Measurements from ENCODE around the gene MCM7. TPM values are rescaled to one million over a fixed set of nuclear protein-coding genes. Genes with fewer than 3 reads are reported as not detected.

The MCM7 gene
- total RNA-seq, 4 donors from 2014 or later: 16.6 to 51.3 (median 26.5) TPM

GRCh38 chr7:100049441-100050291 lies 51.5 kb downstream of the MCM7 start, which contains the start of gene ZSCAN21:
ZSCAN21 (plus strand) TSS chr7:100049774; CDS start chr7:100057007, 7,233 bp downstream.
- no peaks in the 10 kb centered on the region for H3K36me3 ChIP-seq
- 0 to 1% methylated on average over 16 to 39 of the region's 47 CpGs for WGBS, 2 donors
- H3K27me3 ChIP-seq: no peaks in the 10 kb centered on the region
- intact Hi-C loops (cut with DNase I): loop anchor here (5.0 kb wide), 1 partner anchor 48 kb away; no protein-coding TSS in a partner anchor
- no peaks in the 10 kb centered on the region for H3K9me3 ChIP-seq
- peak in 1 of 2 donors; percentile 67 for TF ChIP-seq POLR2A (IDR thresholded peaks at IDR 0.05)
- TF ChIP-seq CTCF (IDR thresholded peaks at IDR 0.05): peak in 2 of 6 experiments; percentile 14 to 25
- peaks cover 4 to 12% of the 10 kb centered on the region in 2 donors for H3K4me1 ChIP-seq
- DNase-seq: peak; percentile 79 to 80
- H3K27ac ChIP-seq: peak within 1 kb of the TSS; percentile 89 to 96 (median 96)
- H3K4me3 ChIP-seq (replicated peaks in 1 of 3): peak within 1 kb of the TSS; percentile 50 to 56 (median 52)

GRCh38 chr7:100048680-100049079 lies 52.5 kb downstream of the MCM7 start:
- Histone ChIP-seq H3K27me3 (no peaks in the 10 kb centered on the region), H3K27ac (no peak overlapping the region), H3K9me3 (no peaks in the 10 kb centered on the region), H3K4me1 (peaks cover 4 to 12% of the 10 kb centered on the region in 2 donors), H3K36me3 (no peaks in the 10 kb centered on the region), H3K4me3 (replicated peaks in 1 of 3) (no peak overlapping the region)
- intact Hi-C loops (cut with DNase I): loop anchor here (5.0 kb wide), 1 partner anchor 49 kb away; no protein-coding TSS in a partner anchor
- DNase-seq: no peak
- no peak for TF ChIP-seq CTCF (IDR thresholded peaks at IDR 0.05)
- no peak for TF ChIP-seq POLR2A (IDR thresholded peaks at IDR 0.05)
- WGBS, 2 donors: 90 to 93% methylated on average over 4 of the region's 4 CpGs

GRCh38 chr7:100044718-100045117 lies 56.5 kb downstream of the MCM7 start:
- TF ChIP-seq POLR2A (IDR thresholded peaks at IDR 0.05) (no peak), CTCF (IDR thresholded peaks at IDR 0.05) (no peak)
- H3K4me3 ChIP-seq (replicated peaks in 1 of 3): no peak overlapping the region
- WGBS, 2 donors: 60 to 81% methylated on average over 6 of the region's 6 CpGs
- H3K27me3 ChIP-seq: no peaks in the 10 kb centered on the region
- H3K36me3 ChIP-seq: no peaks in the 10 kb centered on the region
- intact Hi-C loops (cut with DNase I): loop anchor here (5.0 kb wide), 1 partner anchor 53 kb away; no protein-coding TSS in a partner anchor
- peaks cover 4 to 5% of the 10 kb centered on the region in 2 donors for H3K4me1 ChIP-seq
- no peak for DNase-seq
- no peak overlapping the region for H3K27ac ChIP-seq
- H3K9me3 ChIP-seq: no peaks in the 10 kb centered on the region

MicroRNA genes within 50 kb of the gene (microRNA counts, 767-probe panel; counts per million panel counts)
- microRNA hsa-miR-106b-5p: 3,434 to 5,993 counts per million in 2 donors
- 3,454 to 6,365 counts per million in 2 donors for microRNA hsa-miR-25-3p
- microRNA hsa-miR-93-5p: 3,337 to 6,129 counts per million in 2 donors

Small RNAs within 50 kb of the gene (microRNA-seq; reads per million reads assigned to microRNA genes)
- gene MIR106B (960 reads per million, percentile 80 among the genes with 10 or more reads in this experiment), gene MIR25 (272 reads per million, percentile 64 among the genes with 10 or more reads in this experiment), gene MIR93 (1,668 reads per million, percentile 86 among the genes with 10 or more reads in this experiment)

Small RNAs within 50 kb of the gene (small RNA-seq; reads per million reads assigned to genes)
- gene MIR106B: 6.5 reads per million, percentile 89 among the genes with 10 or more reads in this experiment
- gene MIR25: 163 reads per million, percentile 97 among the genes with 10 or more reads in this experiment
- gene MIR93: 14.5 reads per million, percentile 93 among the genes with 10 or more reads in this experiment

Other genes starting within 250 kb of the MCM7 start
- 1 to 10 TPM in 1 of 4 donors, under 1 TPM in 1, not detected in 2; 0.45 to 1.2 TPM for gene OR2AE1, start 224.4 kb downstream of the MCM7 start, total RNA-seq
- gene TRIM4, start 181.9 kb downstream of the MCM7 start, total RNA-seq: 10 to 100 TPM; 39.7 to 78.1 (median 59.3) TPM
- not detected for gene GJC3, start 171.8 kb downstream of the MCM7 start, total RNA-seq
- 1 to 10 TPM in 3 of 4 donors, not detected in 1; 1.6 to 3.5 (median 3.1) TPM for gene AZGP1, start 125.4 kb downstream of the MCM7 start, total RNA-seq
- 10 to 100 TPM; 34.0 to 41.4 (median 35.3) TPM for gene ZKSCAN1, start 85.8 kb downstream of the MCM7 start, total RNA-seq
- 10 to 100 TPM; 14.0 to 23.8 (median 19.2) TPM for gene ZSCAN21, start 51.6 kb downstream of the MCM7 start, total RNA-seq
- gene ZNF3, start 19.7 kb downstream of the MCM7 start, total RNA-seq: 10 to 100 TPM; 31.4 to 42.3 (median 36.1) TPM
- 10 to 100 TPM; 32.5 to 71.5 (median 39.9) TPM for gene COPS6, start 12.4 kb downstream of the MCM7 start, total RNA-seq
- gene AP4M1, start 246 bp upstream of the MCM7 start, total RNA-seq: 10 to 100 TPM in 3 of 4 donors, 1 to 10 TPM in 1; 9.1 to 26.6 (median 19.4) TPM
- gene TAF6, start 18.0 kb upstream of the MCM7 start, total RNA-seq: 100 to 1,000 TPM in 1 of 4 donors, 10 to 100 TPM in 3; 50.3 to 104 (median 85.2) TPM
- 10 to 100 TPM in 3 of 4 donors, 1 to 10 TPM in 1; 4.1 to 14.5 (median 13.1) TPM for gene CNPY4, start 18.2 kb upstream of the MCM7 start, total RNA-seq
- gene MBLAC1, start 25.6 kb upstream of the MCM7 start, total RNA-seq: 10 to 100 TPM in 1 of 4 donors, 1 to 10 TPM in 3; 3.0 to 12.5 (median 6.1) TPM
- 100 to 1,000 TPM in 3 of 4 donors, 10 to 100 TPM in 1; 69.7 to 264 (median 204) TPM for gene LAMTOR4, start 47.5 kb upstream of the MCM7 start, total RNA-seq
- 10 to 100 TPM; 11.1 to 21.1 (median 11.8) TPM for gene TRAPPC14, start 57.3 kb upstream of the MCM7 start, total RNA-seq
- gene GAL3ST4, start 67.2 kb upstream of the MCM7 start, total RNA-seq: 1 to 10 TPM in 2 of 4 donors, under 1 TPM in 2; 0.67 to 1.7 (median 1.1) TPM
- gene GPC2, start 76.0 kb upstream of the MCM7 start, total RNA-seq: 1 to 10 TPM in 1 of 4 donors, not detected in 3; 1.3 TPM
- 1 to 10 TPM in 2 of 4 donors, under 1 TPM in 1, not detected in 1; 0.34 to 2.7 (median 1.5) TPM for gene STAG3, start 76.5 kb upstream of the MCM7 start, total RNA-seq
- gene PVRIG, start 118.6 kb upstream of the MCM7 start, total RNA-seq: 1 to 10 TPM in 1 of 4 donors, under 1 TPM in 1, not detected in 2; 0.42 to 2.6 TPM
- not detected for gene SPDYE3, start 206.3 kb upstream of the MCM7 start, total RNA-seq

All from thyroid gland (tissue), 4 donors.